SHP77 (cell line): Measurements from ENCODE around the gene RHOD.

Experiments
- DNase-seq, 2 experiments: peaks; one replicate each; lab custom pipeline; 2025; lab: John Stamatoyannopoulos, UW

RHOD gene

DNA sequence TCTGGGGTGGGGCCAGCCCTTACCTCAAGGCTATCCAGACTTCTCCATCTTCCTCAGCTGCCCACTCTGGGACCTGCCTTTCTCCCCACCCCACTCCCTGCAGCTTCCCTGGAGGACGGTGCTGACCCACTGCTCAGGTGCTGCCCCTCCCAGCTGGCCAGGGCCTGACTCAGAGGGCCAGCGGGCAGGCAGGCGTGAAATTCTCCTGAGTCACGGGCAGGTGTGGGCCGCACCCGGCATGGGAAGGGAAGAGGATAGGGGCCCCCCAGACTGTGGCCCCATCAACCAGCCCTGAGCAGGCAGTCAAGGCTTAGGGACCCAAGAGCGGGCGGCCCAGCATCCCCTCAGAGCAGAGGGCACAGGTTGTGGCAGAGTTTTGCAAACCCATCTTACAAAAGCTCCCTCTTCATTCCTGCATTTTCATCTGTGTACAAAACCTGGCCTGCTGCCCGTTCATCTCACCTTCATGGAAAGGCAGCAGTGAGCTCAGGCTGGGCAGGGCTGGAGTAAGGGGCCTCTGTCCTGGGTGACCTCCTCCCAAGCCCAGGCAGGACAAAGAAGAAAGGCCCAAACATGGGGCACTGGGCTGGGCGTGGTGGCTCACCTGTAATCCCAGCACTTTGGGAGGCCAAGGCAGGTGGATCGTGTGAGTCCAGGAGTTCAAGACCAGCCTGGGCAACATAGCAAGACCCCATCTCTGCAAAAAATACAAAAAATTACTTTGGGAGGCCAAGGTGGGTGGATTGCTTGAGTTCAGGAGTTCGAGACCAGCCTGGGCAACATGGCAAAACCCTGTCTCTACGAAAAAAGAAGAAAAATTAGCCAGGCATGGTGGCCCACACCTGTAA lies 6.1 kb downstream of the RHOD start:
- DNase-seq, result no peak

DNA sequence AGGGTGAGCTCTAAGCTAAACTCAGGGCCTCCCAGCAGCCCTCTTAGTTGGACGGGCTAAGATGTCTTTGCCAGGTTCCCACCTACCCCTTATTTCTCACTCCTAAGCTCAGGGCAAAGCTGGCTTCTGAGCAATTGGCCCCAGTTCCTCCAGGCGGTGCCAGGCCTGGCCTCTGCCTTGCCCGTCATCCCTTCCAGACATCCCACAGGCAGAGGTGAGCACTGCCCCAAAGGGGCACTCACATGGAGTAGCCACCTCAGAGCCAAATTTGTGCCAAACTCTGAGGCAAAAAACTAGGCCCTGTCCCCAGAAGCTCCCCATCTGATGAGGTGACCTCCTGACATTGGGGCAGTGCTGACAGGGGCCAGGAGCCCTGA lies 9.7 kb downstream of the RHOD start:
- no peak for DNase-seq

DNA sequence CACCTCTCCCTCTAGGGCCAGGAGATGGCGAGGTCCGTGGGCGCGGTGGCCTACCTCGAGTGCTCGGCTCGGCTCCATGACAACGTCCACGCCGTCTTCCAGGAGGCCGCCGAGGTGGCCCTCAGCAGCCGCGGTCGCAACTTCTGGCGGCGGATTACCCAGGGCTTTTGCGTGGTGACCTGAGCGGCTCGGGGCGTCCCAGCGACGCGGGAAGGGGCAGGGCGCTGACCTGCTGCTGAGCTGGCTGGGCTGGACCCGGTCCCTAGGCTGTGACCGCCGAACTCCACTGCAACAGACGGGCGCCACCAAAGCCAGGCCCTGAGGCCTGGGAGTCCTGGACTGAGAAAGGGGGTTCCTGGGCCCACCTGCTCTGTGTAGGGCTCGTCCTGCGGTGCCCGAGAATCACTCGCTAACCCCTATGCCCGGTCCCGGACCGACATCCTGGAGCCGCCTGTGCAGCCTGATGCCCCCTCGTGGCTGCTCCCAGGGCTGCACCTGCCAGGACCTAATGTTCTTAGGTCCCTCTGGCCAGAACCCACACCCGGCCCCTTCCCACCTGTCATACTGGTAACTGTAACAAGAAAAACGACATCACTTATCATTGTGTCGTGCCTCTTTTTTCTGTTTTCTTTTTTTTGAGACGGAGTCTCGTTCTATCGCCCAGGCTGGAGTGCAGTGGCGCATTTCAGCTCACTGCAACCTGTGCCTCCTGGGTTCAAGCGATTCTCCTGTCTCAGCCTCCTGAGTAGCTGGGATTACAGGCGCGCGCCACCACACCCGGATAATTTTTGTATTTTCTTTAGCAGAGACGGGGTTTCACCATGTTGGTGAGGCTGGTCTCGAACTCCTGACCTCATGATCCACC lies 15.0 kb downstream of the RHOD start:
- peak; percentile 76 to 85 for DNase-seq

DNA sequence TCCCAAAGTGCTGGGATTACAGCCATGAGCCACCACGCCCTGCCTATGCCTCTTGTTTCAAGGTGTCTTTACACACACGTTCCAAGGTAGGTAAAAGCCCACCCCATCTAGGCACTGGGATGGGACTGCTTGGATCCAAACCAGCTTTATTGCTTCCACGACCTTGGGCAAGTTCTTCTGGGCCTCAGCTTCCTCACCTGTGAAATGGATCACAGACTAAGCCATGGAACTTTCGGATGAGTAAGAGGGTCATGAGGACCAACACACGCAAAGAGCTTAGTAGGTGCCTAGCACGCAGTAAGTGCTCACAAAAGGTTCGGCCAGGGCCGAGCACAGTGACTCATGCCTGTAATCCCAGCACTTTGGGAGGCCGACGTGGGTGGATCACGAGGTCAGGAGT lies 15.6 kb downstream of the RHOD start:
- DNase-seq, result no peak

DNA sequence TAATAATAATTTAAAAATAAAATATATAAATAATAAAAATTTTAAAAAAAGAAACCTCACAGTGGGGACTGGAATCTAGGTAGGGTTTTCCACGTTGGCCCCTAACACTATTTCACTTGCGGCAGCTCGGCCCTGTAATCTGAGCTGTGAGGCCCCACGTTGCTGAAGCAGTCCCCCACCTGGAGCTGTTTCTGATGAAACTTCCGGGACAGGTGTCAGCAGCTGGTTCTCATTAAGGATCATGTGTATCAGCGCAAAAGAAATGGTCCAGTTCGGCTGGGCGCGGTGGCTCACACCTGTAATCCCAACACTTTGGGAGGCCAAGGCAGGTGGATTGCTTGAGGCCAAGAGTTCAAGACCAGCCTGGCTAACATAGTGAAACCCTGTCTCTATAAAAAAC lies 17.3 kb downstream of the RHOD start:
- peak in 1 of 2 experiments; percentile 33 for DNase-seq

DNA sequence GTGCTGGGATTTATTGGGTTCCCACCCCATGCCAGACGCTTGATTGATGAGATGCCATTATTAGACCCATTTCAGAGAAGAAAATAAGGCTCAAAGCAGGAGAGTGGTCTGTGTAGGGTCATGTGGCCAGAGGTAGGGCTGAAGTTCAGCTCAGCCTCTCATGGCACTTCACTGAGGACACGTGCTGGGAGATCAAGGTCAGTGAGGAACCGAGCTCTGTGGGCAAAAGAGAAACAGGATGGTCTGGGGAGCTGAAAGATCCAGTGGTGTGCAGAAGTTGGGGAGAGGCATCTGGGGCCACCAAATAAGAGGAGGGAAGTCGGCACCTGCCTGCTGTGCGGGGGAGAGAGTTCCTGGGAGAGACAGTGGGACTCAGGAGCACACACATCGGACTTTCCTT lies 19.6 kb downstream of the RHOD start:
- no peak for DNase-seq

DNA sequence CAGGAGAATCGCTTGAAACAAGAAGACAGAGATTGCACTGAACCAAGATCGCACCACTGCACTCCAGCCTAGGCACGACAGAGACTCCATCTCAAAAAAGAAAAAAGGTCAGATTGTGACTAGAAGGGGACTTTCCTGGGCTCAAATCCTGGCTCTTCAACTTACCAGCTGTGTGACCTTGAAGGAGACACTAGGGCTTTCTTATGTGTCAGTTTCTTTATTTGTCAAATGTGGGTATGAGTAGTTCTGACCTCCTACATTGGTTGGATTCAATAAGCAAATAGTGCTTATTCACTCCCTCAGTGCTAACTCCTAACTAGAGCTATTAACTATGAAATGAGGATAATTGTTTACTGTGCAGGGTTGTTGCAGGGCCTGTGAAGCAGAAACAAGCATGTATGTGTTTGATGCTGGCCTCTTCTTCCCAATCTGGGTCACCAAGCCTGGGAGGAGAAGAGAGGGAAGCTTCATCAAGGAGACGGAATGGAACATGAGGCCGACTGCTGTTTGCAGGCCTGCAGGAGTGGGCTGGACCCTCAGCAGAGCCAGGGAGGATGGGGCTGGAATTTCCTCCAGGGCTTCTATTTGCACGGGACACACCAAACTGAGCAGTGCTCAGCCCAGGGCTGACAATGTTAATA lies 22.5 kb downstream of the RHOD start:
- DNase-seq, result no peak

DNA sequence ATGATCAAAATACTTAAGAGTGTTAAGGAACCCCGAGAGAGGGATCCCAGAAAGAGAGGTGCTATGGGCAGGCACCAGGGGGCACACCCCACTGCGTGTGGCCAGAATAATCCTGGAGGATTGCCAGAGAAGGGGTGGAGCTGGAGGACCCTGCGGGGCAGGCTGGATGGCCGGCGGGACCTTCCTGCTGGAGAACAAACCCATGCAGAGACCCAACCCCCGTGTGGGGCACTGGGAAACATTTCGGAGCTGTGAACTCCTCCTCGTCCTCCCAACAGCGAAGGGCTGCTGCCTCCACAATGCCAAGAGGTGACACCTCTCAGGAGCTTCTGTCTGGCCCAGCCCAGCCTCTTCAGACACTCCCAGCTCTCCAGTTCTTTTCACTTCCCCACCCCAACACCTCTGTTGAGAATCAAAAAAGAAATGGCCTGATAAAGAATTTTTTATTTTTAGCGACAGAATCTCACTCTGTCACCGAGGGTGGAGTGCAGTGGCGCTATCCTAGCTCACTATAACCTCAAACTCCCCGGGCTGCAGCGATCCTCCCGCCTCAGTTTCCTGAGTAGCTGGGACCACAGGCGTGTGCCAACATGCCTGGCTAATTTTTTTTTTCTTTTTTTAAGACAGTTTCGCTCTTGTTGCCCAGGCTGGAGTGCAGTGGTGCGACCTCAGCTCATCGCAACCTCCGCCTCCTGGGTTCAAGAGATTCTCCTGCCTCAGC lies 25.6 kb downstream of the RHOD start:
- DNase-seq, result peak in 1 of 2 experiments; percentile 28

DNA sequence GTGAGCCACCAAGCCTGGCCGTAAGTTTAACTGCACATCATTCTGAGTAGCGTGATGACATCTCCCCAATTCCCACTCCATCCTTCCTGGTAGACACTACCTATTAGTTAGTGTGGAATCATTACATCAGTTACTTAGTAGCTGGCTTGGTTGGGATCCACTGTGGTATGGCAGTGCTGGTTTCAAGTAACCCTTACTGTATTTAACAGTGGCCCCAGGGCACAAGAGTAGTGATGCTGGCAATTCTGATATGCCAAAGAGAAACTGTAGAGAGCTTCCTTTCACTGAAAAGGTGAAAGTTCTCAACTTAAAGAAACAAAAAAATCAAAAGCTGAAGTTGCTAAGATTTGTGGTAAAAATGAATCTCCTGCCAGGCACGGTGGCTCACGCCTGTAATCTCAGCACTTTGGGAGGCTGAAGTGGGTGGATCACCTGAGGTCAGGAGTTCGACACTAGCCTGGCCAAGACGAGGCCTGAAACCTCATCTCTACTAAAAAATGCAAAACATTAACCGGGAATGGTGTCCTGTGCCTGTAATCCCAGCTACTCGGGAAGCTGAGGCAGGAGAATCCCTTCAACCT lies 27.2 kb downstream of the RHOD start:
- no peak for DNase-seq

DNA sequence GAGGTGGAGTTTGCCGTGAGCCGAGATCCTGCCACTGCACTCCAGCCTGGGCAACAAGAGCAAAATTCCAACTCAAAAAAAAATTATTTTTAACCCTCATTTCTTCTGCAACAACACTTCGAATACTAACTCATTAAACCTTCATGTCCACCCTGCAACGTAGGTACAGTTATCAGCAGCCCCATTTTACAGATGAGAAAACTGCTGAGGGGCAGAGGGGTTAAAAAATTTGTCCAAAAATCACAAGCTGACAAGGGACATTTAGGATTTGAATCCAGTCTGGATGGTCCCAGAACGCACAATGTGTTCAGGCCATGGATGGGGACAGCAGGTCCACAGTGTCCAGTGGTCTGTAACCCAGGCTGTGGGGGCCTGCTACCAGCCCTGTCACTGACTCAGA lies 29.0 kb downstream of the RHOD start:
- DNase-seq, result no peak

DNA sequence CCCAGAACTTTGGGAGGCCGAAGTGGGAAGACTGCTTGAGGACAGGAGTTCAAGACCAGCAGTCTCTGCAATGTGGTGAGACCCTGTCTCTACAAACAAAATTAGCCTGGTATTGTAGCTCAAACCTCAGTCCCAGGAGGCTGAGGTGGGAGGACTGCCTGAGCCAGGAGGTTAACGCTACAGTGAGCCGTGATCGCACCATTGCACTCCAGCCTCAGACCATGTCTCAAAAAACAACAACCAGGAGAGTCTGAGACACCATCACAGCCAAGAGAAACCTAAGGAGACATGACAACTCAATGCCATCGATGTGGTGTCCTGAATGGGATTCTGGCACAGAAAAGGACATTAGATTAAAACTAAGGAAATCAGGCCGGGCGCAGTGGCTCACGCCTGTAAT lies 34.1 kb downstream of the RHOD start:
- DNase-seq, result no peak

DNA sequence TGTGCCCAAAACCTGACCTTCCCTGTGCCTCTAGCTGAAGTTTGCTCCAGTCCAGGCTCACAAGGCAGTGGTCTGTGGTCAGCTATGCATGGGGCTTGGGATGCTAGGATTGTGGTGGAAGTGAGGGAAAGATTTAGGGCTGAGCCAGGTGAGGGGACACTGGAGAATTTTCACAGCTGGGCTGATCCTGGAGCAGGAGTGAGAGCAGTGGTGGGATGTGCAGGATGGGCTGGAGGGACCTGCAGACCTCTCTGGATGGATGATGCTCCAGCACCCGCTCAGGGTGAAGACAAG lies 38.5 kb downstream of the RHOD start:
- no peak for DNase-seq

DNA sequence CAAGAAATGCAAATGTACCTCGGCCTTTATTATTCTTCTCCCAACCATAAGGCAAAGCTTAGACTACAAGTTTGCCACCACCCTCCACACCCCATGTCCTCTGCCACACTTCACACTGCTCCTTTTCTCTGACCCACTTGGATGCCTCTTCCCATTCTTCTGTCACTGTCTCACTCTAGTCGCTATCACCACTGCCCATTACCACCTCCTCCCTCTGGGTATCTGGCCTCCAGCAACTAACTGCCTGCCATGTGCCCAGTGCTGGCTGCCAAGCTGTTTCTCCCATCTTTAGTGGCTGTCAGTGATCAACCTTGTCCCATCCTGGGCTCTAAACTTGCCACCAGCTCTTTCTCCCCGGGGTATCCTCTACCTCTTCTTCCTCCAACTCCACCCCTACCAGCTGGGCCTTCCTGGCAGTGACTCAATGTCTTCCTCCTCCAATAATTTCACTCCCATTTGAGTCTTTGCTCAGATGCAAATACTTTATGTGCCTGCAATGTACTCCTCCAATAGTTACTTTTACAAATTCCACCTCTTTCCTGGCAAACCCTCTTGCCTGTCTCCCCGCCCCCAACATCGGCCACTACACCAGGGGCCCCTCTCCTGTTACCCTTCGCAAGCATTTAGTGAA lies 42.3 kb downstream of the RHOD start:
- DNase-seq, result no peak

DNA sequence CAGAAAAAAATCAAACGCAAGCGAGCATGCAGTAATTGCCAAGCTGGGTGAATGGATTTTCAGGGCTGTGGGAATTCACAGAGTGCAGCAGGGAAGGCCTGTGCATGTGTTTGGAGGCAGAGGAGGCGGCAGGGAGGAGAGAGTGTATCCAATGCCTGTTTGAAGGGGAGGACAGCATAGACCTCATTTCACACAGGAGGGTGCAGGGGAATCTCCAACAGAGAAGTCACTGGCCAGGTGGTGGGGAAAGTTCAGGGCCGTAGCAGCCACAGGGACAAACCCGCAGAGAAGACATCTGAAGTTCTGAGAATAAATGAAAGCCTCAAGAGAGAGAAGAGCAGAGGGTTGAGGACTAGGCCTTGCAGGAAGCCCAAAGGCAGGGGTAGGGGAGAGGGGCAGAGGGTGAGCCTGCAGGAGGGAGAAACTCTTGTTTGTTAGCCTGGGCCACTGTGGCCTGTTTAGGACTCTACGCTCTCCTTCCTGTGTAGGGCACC lies 43.2 kb downstream of the RHOD start:
- no peak for DNase-seq

DNA sequence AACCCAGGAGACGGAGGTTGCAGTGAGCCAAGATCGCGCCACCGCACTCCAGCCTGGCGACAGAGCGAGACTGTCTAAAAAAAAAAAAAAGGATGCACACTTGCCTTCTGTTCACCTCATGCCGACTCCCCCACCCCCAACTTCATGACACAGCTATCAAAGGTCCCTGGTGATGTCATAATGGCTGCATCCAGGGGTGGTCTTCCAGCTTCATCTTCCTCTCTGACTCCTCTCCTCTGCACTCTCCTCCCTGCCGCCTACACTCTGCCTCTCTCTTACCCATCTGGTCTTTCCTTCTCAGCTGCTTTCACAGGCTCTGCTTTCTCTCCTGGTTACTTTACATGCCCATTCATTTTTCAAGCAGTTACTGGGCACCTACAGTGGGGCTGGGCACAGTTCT lies 46.0 kb downstream of the RHOD start:
- no peak for DNase-seq

DNA sequence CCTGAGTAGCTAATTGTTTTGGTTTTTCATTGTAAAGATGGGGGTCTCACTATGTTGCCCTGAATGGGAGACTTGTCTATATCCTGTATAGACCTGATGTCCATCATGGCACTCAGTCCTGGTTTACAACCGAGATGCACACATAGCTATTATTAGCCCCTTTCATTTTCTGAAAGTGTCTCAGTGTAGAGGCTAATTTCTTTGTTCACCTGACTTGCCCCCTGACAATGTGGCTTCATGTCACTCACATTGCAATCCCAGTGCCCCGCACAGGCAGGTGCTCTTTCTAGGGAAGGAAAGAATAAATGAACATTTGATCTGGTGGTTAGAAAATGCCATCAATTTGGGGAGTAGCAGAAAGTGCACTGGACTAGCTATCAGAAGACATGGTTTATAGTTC lies 49.3 kb downstream of the RHOD start:
- DNase-seq, result no peak

DNA sequence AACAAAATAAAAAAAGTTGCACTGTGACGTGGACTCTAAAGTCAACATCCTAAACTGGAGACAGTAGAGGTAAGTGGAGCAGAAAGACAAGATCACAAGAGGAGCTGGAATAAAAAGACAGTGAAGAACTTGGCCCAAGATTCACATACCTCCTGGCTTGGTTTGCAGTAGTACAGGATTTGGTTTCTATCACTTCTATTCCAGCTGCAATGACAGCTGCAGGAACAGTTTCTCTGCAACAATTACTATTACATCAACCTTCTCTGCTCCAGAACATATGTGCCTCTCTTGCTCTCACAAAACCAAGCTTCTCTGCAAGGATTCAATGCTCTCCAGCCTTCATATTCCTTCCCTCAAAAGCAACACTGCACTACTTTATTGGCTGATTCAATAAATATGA lies 54.6 kb downstream of the RHOD start:
- DNase-seq, result no peak

DNA sequence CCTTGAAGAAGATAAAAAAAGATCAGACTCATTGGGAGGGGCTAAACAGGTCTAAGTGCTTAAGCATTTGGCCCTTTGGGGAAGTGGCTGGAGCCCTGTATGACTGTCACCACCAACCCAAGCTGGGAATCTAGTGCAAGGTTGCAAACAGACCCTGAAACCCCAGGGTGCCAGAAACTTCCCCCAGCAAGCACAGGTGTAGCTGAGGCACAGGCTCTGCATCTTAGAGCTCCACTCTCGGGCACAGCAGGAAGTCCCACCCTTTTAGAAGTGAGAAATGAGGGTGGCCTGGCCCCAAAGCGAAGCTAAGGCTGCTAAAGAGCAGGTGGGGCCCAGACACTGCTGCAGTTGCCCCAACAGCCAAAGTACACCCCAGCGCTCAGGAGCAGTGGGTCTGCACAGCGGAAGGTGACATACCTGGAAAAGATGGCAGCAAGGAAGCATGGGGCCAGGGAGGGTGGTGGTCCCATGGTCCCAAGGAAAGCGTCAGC lies 56.6 kb downstream of the RHOD start:
- DNase-seq, result no peak

DNA sequence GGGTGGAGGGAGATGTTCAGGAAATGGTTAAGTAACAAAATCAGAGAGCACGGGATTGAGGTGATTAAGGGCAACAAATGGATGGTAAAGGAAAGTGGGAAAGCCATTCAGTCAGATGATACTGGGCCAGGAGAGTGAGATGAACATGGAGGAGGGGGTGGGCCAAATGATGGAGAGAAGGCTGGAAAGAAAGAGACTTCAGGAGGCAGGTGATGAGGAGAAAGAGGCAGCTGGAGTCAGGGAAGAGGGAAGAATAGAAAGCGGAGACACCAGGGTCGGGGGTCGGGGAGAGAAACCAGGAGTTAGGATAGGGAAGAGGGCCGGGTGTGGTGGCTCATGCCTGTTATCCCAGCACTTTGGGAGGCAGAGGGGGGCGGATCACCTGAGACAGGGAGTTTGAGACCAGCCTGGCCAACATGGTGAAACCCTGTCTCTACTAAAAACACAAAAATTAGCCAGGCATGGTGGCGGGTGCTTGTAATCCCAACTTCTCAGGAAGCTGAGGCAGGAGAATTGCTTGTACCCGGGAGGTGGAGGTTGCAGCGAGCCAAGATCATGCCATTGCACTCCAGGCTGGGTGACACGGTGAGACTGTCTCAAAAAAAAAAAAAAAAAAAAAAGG lies 57.7 kb downstream of the RHOD start:
- no peak for DNase-seq

DNA sequence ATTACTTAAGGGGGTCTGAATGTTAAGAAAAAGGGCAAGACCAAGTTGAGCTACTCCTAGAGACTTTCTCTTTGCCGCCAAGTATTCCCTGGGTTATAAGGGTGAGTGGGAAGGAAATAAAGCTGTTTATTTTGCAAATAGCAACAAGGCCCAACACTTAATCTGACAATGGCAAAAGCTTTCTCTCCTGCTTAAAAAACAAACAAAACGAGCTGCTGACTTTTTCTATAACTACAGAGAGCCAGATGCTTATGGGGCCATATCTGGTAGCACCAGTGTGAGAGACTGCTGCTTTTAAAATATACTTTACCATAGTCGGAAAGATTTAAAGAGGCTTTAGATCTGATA lies 60.1 kb downstream of the RHOD start:
- DNase-seq, result no peak

DNA sequence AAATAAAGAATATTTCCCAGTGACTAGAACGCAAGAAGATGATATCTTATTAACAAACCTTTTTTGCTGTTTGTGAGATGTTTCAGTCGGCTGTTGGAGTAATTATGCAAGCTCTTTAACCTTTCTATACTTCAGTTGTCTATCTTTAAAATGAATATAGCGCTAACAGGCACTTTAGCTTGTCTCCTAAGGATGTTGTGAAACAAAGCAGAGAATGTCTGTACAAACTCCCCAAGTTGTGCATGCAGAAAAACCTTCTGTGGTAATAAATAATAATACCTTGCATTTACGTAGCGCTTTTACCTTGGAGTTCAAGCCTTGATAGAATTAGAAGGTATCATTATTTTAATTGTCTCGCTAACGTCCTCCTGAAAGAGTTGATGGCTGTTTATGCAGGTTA lies 60.5 kb downstream of the RHOD start:
- no peak for DNase-seq
